ENCODE data around the gene CDIP1.

The CDIP1 gene

DNA sequence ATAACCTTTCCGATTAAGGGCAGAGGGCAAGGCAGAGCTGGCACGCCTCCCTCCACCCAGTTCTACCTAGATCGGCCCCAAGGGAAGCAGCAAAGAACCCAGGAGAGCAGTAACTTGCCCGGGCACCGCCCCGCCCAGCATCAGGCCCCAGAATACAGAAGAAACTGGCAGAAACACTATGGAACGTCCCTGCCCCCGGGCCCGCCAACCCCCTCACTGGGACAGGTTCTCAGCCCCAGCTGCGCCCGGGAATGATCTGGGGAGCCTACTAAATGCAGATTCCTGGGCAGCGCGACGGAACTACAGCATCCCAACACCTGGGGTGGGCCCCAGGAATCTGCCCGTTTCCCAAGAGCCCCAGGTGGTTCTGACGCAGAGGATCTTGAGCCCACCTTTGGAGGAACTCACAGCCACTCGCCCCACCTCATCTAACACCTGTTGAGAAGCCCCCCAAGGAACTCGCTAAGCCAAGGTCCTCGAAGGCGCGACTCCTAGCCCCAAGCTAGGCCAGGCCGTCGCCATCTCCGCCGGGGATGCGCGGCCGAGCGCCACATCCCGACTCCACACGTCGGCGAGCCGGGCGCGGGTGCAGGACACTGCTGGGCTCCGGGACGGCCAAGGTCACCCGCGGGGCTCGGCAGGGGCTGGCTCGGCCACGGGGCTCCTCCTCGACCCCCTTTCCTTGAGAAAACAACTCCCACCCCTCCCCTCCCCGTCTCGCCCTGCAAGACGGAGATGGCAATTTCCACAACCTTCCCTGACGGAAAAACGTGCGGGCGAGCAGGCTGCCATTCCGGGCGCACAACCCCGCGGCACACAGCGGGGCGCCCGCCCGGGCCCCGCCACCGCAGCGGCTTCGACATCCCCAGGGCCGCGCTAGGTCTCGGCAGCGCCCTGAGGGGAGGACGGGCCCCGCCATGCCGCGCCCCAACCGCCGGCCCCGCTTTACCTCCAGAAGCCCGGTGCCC is 913 bp downstream of the CDIP1 start:
- DNase-seq (ENCODE audit: low read depth), result no peak

DNA sequence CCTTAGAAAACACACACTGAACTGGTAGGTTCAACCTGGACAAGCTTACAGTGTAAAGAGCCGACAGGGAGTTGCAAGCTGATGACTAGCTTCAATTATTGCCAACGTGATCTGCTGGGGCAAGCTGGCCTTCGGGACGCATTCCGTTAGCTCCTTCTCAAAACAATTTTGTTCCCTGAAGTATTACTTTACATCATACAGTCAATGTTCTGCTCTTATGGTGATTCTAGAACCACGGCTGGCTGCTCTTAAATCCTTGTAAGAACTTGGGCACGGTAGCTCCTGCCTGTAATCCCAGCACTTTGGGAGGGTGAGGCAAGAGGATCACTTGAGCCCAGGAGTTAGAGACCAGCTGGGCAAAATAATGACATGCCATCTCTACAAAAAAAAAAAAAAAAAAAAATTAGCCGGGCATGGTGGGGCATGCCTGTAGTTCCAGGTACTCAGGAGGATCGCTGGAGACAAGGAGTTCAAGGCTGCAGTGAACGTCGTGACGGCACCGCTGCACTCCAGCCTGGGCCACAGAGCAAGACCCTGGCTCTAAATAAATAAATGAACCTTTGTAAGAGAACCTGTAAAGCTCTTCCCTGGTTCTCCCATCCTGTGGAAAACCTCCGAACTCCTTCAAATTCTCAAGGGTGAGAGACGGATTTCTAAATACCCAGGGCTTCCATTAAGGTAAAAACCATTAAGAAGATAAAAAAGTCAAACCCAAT is 2.0 kb downstream of the CDIP1 start:
- DNase-seq (ENCODE audit: low read depth), result no peak

GRCh38 chr16:4535627-4536108 is 2.9 kb downstream of the CDIP1 start:
- DNase-seq (ENCODE audit: low read depth), result no peak

DNA sequence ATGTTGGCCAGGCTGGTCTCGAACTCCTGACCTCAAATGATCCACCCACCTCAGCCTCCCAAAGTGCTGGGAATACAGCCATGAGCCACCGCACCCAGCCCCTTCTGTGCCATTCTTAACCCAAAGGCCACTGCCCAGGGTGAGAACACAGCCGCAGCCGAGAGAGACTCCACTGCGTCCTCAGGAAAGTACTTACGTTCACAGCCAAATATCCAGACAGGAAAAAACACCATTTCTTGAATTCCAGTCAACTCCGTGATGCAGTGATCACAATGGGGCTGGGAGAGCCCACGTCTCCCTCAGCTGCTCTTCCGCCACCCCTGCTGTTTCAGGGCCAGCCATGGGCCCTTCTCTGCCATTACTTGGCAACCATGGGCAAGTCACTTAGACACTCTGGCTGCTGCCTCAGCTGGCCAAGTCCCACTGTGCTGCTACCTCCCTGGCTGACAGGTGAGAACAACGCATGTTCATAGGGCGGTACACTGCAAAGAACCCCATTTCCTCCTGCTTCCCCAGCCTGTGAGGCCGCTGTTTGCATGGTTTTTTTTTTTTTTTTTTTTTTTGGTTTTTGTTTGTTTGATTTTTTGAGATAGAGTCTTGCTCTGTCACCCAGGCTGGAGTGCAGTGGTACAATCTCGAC is 4.3 kb downstream of the CDIP1 start:
- no peak for DNase-seq (ENCODE audit: low read depth)

GRCh38 chr16:4533490-4533889 is 5.1 kb downstream of the CDIP1 start:
- DNase-seq (ENCODE audit: low read depth), result no peak

GRCh38 chr16:4532238-4532637 is 6.3 kb downstream of the CDIP1 start:
- DNase-seq (ENCODE audit: low read depth), result no peak

- no peak for DNase-seq (ENCODE audit: low read depth)
Observed at GRCh38 chr16:4531811-4532210, 6.8 kb downstream of the CDIP1 start.

DNA sequence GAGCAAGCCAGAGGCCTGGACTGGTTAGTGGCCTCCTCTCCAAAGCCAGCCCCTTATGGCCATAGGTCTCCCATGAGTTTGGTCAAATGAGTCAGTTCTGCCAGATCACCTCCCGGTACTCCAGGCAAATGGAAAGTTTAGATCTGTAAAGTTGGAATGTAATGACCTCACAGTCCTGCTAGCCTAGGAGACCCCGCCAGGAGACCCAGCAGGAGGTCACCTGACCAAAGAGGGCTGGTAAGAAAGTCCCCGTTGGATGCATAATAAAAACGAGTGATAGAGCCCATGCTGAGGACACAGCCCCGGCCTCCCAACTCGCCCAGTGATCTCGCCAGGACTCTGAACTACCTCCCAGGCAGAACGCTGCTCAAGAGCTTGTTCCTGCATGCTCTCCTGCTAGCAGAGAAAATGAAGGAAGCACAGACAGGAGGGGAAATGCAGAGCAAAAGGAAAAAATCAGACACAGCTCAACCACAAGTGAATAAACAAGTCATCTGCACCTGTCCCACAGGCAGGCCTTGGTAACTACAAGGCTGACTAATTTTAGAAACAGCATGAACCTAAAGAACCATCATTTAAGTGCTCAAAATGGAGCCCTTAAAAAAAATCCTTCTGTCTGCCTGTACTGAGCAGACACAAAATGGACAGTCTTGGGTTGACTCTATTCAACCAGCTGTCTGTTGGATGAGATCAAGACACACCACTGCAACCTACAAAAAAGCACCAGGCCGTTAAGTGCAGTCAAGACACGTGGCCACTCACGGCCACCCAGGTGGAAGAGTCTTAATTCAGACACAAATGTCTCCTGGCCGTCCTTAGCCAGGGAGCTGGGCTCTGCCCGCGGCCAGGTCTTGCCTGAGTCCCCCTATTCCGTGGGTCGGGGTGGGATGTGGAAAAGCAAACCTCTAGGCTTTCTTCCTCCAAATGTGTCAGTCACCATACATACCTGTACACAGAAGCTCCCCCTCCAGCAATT is 9.2 kb downstream of the CDIP1 start:
- DNase-seq (ENCODE audit: low read depth), result no peak

- DNase-seq (ENCODE audit: low read depth), result no peak
Observed at GRCh38 chr16:4525634-4526277, 12.8 kb downstream of the CDIP1 start.

DNA sequence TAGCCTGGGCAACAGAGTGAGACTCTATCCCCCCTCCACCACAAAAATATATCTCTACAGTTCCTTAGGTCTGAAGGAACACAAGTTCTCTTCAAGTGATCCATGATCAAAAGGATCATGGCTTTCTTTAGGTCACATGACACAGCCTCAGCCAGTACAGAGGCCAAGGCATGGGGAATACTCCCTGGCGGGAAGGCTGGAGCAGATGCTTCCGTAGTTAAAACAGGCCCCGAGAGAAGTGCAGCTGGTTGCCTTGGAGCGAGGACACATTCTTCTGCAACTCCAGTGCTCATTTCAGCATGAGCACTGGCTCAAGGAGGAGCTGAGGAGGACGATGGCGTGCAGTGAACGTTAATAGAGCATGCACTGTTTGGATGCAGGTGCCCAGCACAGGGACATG is 13.5 kb downstream of the CDIP1 start:
- DNase-seq (ENCODE audit: low read depth), result no peak

DNA sequence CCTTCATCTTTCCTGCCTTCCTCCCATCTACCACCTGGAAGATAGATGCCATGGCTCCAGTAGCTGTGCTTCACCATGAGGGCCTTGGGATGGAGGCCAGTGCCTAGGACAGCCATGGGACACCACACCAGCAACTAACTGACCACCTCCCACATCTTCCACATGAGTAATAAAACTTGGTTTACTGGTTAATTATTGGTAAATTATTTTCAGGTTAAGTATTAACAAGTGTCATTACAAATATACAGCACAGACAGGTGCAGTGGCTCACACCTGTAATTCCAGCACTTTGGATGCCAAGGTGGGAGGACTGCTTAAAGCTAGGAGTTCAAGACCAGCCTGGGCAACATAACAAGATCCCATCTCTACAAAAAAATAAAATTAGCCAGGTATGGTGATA is 14.0 kb downstream of the CDIP1 start:
- DNase-seq (ENCODE audit: low read depth), result no peak

DNA sequence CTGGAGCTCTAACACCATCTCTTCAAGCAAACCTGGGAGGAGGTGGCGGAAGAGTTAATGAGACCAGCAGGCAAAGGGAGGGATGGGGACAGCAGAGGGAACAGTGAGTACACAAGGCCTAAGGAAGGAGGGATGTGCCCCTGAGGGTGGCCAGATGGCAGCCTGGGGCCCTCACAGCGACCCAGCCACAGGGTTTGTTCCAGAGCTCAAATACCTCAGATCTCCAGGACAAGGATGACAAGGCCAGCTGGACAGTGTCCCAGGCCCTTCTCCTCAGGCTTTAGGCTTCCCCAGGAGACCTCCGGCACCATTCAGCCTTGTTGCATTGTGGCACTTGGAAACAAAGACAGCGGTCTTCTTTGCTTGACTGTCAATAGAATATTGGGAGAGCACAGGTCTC is 14.9 kb downstream of the CDIP1 start:
- no peak for DNase-seq (ENCODE audit: low read depth)

GRCh38 chr16:4522051-4522581 is 16.5 kb downstream of the CDIP1 start:
- no peak for DNase-seq (ENCODE audit: low read depth)

DNA sequence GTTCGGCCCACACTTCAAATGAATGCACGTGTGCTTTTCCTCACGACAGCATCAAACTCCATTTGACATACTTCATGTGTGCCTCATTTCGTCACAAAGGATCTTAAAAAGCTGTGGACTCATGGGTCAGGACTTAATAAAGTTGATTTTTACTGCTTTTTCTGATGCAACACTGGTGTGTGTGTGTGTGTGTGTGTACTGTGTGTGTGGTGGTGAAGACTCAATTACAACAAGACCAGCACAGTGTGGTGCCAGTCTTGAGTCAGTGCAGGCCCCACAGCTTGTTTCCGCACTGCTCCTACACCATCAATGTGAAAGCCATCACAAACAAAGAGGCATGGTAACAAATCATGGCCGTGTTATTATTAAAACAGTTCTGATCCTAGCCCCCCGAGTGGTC is 17.7 kb downstream of the CDIP1 start:
- no peak for DNase-seq (ENCODE audit: low read depth)

- no peak for DNase-seq (ENCODE audit: low read depth)
Observed at GRCh38 chr16:4519274-4520058, 19.1 kb downstream of the CDIP1 start.

- no peak for DNase-seq (ENCODE audit: low read depth)
Observed at GRCh38 chr16:4517812-4518680, 20.5 kb downstream of the CDIP1 start.

GRCh38 chr16:4515611-4516233 is 22.9 kb downstream of the CDIP1 start:
- no peak for DNase-seq (ENCODE audit: low read depth)

DNA sequence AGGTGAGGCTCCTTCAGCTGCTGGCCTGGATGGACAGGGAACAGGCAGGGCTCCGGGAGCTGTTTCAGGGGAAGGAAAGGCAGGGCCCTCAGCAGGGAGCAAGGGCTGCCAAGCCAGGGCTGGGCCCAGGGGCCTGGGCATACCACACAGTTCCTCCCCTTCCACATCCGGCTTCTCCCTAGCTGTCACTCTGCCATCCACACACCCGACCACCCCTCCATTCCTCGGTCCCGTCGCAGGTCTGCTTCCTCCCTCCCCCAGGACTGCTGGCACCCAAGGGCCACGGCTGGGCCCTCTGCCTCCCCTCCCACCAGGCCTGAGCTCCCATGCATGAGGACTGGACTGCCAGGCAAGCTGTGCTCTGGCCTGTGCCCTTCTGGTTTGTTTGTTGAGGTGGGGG is 24.0 kb downstream of the CDIP1 start:
- DNase-seq (ENCODE audit: low read depth), result no peak
